ENCODE data around the gene LATS2. TPM values are rescaled to one million over a fixed set of nuclear protein-coding genes. Genes with fewer than 3 reads are reported as not detected.

The LATS2 gene
- total RNA-seq, 2 donors from 2014 or later = 3.7 to 11.3 TPM

GRCh38 chr13:20977394-20977793 is 84.0 kb downstream of the LATS2 start:
- Histone ChIP-seq H3K27ac (no peak overlapping the region), H3K27me3 (no peaks in the 10 kb centered on the region), H3K4me3 (no peak overlapping the region), H3K9ac (ENCODE audit: low read depth in 2 of 2, low read length in 2 of 2) (no peak overlapping the region), H3K4me1 (no peaks in the 10 kb centered on the region), H3K36me3 (peaks cover 6% of the 10 kb centered on the region), H3K9me3 (no peaks in the 10 kb centered on the region)
- DNase-seq = no peak
- no peak for TF ChIP-seq CTCF (IDR thresholded peaks at IDR 0.05)
- intact Hi-C loops (cut with DNase I) = no loop called here

GRCh38 chr13:20974981-20975585 is 86.3 kb downstream of the LATS2 start:
- intact Hi-C loops (cut with DNase I) = no loop called here
- no peak overlapping the region for H3K4me3 ChIP-seq
- H3K9ac ChIP-seq (ENCODE audit: low read depth in 2 of 2, low read length in 2 of 2) = no peak overlapping the region
- H3K4me1 ChIP-seq = no peaks in the 10 kb centered on the region
- no peaks in the 10 kb centered on the region for H3K9me3 ChIP-seq
- H3K36me3 ChIP-seq = peaks cover 6% of the 10 kb centered on the region
- no peak for TF ChIP-seq CTCF (IDR thresholded peaks at IDR 0.05)
- no peak overlapping the region for H3K27ac ChIP-seq
- no peaks in the 10 kb centered on the region for H3K27me3 ChIP-seq
- no peak for DNase-seq

DNA sequence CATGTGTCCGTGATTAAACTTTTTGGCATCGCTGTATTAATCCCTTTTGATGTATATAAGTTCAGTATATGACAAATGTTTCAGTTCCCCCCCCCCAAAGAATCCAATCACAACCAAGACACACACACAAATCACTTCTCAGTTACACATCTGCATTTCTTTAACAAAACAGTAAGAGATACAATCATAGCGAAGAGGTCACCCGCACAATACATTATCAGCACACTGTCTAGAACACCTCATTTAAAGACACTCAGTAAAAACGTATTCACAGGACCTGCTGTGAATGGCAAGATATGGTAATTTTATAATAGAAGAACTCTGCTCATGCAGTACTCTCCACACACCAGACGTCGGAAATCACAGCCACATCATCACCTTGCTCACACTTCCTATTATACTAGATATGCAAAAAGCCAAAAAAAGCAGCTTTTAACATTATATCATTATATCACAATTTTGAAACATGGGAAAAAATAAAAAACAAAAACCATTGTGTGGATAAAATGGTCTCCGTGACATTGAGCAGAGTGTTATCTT is 87.4 kb downstream of the LATS2 start:
- Histone ChIP-seq H3K9ac (ENCODE audit: low read depth in 2 of 2, low read length in 2 of 2) (no peak overlapping the region), H3K36me3 (peaks cover 6% of the 10 kb centered on the region)

GRCh38 chr13:20972731-20973130 is 88.7 kb downstream of the LATS2 start:
- Histone ChIP-seq H3K9ac (ENCODE audit: low read depth in 2 of 2, low read length in 2 of 2) (no peak overlapping the region), H3K27ac (no peak overlapping the region), H3K27me3 (no peaks in the 10 kb centered on the region), H3K36me3 (peaks cover 6% of the 10 kb centered on the region), H3K4me3 (no peak overlapping the region), H3K9me3 (no peaks in the 10 kb centered on the region), H3K4me1 (no peaks in the 10 kb centered on the region)
- intact Hi-C loops (cut with DNase I) = no loop called here
- no peak for DNase-seq
- TF ChIP-seq CTCF (IDR thresholded peaks at IDR 0.05) = no peak

More for the DNA sequence above, 87.4 kb downstream of the LATS2 start:
- H3K9me3 ChIP-seq = no peaks in the 10 kb centered on the region
- H3K27ac ChIP-seq = no peak overlapping the region
- DNase-seq = no peak
- no peak for TF ChIP-seq CTCF (IDR thresholded peaks at IDR 0.05)
- H3K27me3 ChIP-seq = no peaks in the 10 kb centered on the region
- no peak overlapping the region for H3K4me3 ChIP-seq
- no peaks in the 10 kb centered on the region for H3K4me1 ChIP-seq
- intact Hi-C loops (cut with DNase I) = no loop called here

DNA sequence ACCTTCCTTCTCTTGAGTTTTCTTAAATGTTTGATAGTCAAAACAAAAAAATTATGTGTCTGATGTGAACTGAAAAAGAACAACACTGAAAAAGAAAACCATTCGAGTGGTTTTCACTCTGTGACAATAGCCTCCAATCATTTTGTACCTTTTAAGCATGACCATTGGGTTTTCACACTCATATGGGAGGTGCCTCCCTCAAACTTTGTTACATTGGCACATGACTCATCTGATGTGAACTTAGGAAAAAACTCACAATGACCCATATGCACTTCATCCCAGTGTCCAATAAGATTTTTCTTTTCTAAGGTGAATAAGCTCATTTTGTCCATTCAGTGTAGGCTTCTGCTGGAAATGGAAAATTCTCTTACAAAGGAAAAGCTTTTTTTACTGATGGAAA is 92.2 kb downstream of the LATS2 start:
- DNase-seq = no peak
- Histone ChIP-seq H3K36me3 (no peaks in the 10 kb centered on the region), H3K9me3 (no peaks in the 10 kb centered on the region), H3K27me3 (no peaks in the 10 kb centered on the region), H3K27ac (no peak overlapping the region), H3K4me1 (no peaks in the 10 kb centered on the region), H3K4me3 (no peak overlapping the region), H3K9ac (ENCODE audit: low read depth in 2 of 2, low read length in 2 of 2) (no peak overlapping the region)
- intact Hi-C loops (cut with DNase I) = no loop called here
- no peak for TF ChIP-seq CTCF (IDR thresholded peaks at IDR 0.05)
